Left ventricle myocardium superior (tissue), 1 donor: ENCODE data around the gene CRABP1. TPM values are rescaled to one million over a fixed set of nuclear protein-coding genes. Genes with fewer than 3 reads are reported as not detected.
"Not testable (repeated sequence)": the region's sequence is repeated elsewhere in the genome, so short reads cannot be mapped to it uniquely, and the experiment has no call there.

Experiments
- ATAC-seq: fragments of 200-7000 bp; cut with Tn5 transposase; one replicate; pipeline ENCODE4 v1.9.1; 2020; ENCODE audit warnings: mild to moderate bottlenecking, moderate library complexity
- DNase-seq: peaks from one replicate; pipeline ENCODE4 v3.0.0-alpha.2; 2020
- intact Hi-C: fragments of 100-400 bp; cut with micrococcal nuclease; formaldehyde crosslinking; loops from one replicate; pipeline ENCODE4 v1.11.0; 2022
- total RNA-seq: library from RNA; stranded (reverse); fragmentation: NEBNext Ultra II Directional; extraction: Animal tissue kit (Norgen Biotek cat#: 25700); gene quantifications from one replicate; pipeline ENCODE4 v1.2.1, GENCODE V29; 2021
- donor health status: DM: no; HTN: yes; CAD: no; lungs with severe emphysema.

The CRABP1 gene
- total RNA-seq, 1 donor from 2014 or later: not detected

GRCh38 chr15:78363381-78363734 is 23.2 kb downstream of the CRABP1 start:
- no peak for DNase-seq
- intact Hi-C loops: no loop called here
- no peak for ATAC-seq

GRCh38 chr15:78364233-78364632 is 24.1 kb downstream of the CRABP1 start:
- ATAC-seq (no peak), DNase-seq (peak; percentile 39)
- intact Hi-C loops: no loop called here

- DNase-seq (peak; percentile 53), ATAC-seq (peak; percentile 54)
- intact Hi-C loops: no loop called here
Measured at GRCh38 chr15:78365917-78366316, 25.8 kb downstream of the CRABP1 start.

DNA sequence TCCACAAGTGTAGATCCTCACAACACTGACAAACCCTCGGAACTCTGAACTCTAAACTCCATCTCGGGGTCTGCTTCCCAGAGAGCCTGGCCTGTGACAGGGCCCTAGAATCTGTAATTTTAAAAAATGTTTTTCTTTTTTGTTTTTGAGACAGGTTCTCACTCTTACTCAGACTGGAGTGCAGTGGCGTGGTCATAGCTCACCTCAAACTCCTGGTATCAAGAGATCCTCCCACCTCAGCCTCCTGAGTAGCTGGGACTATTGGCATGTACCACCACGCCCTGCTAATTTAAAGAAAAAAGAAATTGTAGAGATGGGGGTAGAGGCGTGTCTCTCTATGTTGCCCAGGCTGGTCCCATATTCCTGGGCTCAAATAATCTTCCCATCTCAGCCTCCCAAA is 26.2 kb downstream of the CRABP1 start:
- DNase-seq (no peak), ATAC-seq (no peak)
- intact Hi-C loops: no loop called here

DNA sequence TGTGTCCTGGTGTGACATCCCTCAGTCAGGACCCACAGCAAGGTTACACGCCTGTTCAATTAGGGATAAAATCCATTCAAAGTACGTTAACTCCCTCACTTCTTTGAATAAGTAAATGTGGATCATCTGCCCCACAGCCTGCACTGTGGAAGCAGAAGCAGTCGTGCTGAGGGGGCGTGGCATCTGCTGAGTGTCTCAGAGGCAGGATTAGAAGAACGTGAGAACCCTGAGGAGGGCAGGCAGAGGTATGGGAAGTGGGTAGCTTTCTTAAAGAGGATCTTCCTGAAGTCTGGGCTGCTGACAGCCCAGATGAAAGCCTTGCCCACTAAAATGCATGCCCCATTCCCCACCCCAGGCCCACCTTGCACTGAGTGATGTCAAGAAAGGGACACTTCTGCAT is 28.5 kb downstream of the CRABP1 start:
- intact Hi-C loops: no loop called here
- peak; percentile 31 for DNase-seq
- ATAC-seq: no peak

DNA sequence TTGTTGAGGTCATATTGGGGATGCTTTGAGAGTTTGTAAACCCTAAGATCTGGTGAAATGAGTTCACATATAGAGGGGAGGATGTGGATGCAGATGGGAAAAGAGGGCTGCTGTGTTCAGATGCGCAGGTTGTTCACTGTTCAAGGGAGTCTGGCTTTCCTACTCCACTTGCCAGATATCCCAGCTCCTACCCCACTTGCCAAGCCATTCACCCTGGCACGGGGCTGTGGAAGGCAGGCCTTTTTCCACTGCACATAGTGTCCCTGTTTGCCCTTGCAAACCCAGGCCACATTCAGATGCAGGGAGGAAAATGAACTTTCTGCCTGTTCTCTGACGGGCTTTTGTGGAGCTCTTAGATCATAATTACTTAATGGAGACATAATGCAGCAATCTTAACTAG is 29.0 kb downstream of the CRABP1 start:
- intact Hi-C loops: no loop called here
- peak; percentile 62 for DNase-seq
- ATAC-seq: peak; percentile 98

- intact Hi-C loops: no loop called here
- DNase-seq: no peak
- ATAC-seq: no peak
Measured at GRCh38 chr15:78370013-78370412, 29.9 kb downstream of the CRABP1 start.

DNA sequence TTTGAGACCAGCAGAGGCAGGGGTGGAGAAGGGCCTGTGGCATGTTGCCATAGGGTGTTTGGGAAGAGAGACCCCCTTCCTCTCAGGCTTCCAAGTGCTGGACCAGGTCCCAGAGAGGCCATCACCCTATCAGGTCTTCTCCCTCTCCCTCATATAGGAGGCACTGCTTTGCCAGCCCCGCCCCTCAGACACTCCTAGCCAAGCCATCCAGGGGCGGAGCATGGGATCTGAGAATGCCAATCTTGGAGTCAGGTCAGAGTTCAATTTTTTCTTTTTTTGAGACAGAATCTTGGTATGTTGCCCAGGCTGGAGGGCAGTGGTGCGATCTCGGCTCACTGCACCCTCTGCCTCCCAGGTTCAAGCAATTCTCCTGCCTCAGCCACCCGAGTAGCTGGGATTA is 32.7 kb downstream of the CRABP1 start:
- intact Hi-C loops: no loop called here
- no peak for ATAC-seq
- DNase-seq: no peak

DNA sequence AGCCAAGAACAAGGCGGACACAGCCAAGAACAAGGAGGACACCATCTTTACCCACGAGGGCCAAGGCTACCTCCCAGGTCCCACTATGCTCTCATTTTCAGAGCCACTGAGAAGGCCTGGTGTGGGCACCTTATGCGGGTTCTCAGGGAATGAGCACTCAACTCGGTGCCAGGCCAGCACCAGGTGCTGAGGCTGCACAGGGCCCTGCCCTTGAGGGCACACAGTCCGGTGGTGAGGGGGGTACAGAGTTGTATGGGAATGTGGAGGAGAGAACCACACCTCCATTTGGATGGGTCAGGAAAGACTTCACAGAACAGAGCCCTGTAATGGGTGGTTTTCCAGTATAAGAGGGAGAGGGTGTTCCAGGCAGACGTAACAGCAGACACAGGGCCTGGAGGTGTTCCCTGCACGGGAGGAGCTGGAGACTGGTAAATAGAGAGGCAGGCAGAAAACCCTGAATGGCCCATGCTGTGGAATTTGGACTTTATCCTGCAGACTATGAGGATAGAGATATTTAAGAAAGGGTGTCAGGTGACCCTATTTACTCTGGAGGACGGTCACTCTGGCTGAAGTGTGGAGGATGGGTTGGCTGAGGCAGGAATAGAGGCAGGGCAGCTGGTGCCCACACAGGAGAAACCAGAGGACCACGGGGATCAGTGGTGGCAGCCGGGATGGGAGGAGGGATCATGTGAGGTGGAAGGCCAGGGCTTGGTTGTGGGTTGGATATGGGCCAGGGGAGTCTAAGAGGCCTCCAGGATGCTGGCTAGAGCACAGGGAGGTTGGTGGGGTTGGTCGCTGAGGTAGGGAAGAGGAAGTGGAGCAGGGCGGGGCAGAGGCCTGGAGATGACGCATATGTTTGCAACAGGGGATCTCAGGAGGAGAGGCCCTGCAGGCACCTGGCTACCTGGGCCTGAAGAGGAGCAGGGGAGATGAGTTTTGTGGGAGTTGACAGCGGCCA is 34.6 kb downstream of the CRABP1 start:
- intact Hi-C loops: no loop called here
- DNase-seq (no peak), ATAC-seq (no peak)

DNA sequence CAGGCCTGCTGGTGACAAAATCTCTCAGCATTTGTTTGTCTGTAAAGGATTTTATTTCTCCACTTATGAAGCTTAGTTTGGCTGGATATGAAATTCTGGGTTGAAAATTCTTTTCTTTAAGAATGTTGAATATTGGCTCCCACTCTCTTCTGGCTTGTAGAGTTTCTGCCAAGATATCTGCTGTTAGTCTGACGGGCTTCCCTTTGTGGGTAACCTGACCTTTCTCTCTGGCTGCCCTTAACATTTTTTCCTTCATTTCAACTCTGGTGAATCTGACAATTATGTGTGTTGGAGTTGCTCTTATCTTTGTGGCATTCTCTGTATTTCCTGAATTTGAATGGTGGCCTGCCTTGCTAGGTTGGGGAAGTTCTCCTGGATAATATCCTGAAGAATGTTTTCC is 40.0 kb downstream of the CRABP1 start:
- intact Hi-C loops, DNase-seq, ATAC-seq: not testable (repeated sequence)

GRCh38 chr15:78382114-78382880 is 42.1 kb downstream of the CRABP1 start:
- intact Hi-C loops: no loop called here

GRCh38 chr15:78384651-78385050 is 44.5 kb downstream of the CRABP1 start:
- no peak for ATAC-seq
- no peak for DNase-seq
- intact Hi-C loops: no loop called here

More at GRCh38 chr15:78382114-78382880, 42.1 kb downstream of the CRABP1 start:
- DNase-seq (no peak), ATAC-seq (no peak)

- intact Hi-C loops: no loop called here
- no peak for DNase-seq
- no peak for ATAC-seq
Measured at GRCh38 chr15:78387246-78388037, 47.3 kb downstream of the CRABP1 start.

DNA sequence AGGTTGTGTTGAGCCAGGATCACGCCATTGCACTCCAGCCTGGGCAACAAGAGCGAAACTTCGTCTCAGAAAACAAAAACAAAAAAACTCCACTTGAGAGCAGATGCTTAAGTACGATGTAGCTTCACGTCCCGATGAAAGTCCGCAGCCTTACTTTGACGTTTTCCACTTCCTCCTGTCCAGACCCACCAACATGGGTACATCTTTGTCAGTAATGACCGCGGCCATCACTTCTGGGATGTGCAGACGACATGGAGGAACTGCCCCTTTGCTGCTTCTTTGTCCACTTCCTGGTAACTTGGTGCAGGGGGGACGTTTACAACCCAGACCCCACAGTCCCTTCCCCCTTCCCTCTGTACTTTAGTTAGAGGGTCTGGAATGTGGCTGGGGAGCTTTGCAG is 48.7 kb downstream of the CRABP1 start:
- intact Hi-C loops: no loop called here

DNA sequence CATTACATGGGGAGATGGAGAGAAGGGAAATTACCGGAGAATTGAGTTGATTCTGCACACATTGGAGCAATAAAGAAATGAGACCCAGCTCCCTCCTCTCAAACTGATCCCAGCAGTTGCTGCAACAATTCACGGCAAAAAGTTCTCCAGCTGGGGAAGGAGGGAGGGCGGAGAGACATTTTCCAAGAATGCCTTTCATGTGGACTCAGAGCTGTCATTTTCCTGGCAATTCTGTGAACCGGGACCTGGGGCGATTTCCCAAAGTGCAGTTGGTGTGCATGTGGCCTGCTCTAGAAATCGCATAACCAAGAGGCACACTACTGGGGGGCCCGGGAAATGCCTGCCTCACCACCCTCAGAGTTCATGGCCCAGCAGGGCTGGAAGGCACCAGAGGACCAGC is 49.2 kb downstream of the CRABP1 start:
- intact Hi-C loops: no loop called here
- ATAC-seq (no peak), DNase-seq (no peak)

More for the DNA sequence above, 48.7 kb downstream of the CRABP1 start:
- DNase-seq (no peak), ATAC-seq (no peak)

GRCh38 chr15:78389738-78390137 is 49.6 kb downstream of the CRABP1 start:
- DNase-seq (no peak), ATAC-seq (no peak)
- intact Hi-C loops: no loop called here

DNA sequence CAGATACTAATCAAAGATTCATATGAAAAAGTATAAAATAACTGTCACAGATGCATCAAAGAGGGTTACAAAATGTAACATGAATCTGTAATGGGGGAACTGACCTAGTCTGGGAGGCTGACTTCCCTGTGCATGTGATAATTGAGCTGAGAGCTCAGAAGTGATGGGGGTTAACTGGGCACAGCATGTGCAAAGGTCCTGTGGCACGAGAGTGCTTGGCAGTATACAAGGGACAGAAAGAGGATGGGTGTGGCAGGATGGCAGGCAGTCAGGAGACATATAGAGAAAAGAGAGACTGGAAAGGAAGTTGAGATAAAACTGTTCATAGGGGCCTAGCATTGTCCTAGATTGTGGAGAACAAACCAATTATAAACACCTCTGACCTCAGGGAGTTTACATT is 50.1 kb downstream of the CRABP1 start:
- intact Hi-C loops: no loop called here
- ATAC-seq (no peak), DNase-seq (no peak)

GRCh38 chr15:78390826-78391225 is 50.7 kb downstream of the CRABP1 start:
- ATAC-seq (no peak), DNase-seq (no peak)
- intact Hi-C loops: no loop called here

GRCh38 chr15:78391781-78392180 is 51.6 kb downstream of the CRABP1 start:
- DNase-seq (no peak), ATAC-seq (no peak)
- intact Hi-C loops: no loop called here

DNA sequence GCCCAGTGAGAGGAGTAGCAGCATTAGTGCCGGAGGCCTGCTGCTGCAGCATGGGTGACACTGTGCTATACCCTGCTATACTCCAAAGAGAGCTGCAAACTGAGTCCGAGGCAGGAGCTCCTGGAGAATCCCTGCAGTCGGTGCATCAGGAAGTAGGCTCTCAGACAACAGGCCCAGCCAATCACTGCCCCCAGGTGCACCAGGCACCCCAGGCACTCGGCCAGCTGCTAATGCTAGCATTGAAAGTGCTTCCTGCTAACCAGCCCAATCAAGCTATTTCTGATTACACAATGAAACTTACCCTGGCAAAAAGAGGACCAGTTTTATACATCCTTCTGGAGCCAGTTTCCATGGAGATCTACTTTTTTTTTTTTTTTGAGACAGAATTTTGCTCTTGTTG is 52.3 kb downstream of the CRABP1 start:
- intact Hi-C loops: no loop called here
- no peak for DNase-seq
- no peak for ATAC-seq
